B cell (primary cell): Measurements from ENCODE around the gene NR0B2.

Experiments
- CTCF ChIP-seq: fragments of 200-600 bp; IDR thresholded peaks from one replicate; pipeline ENCODE4 v1.8.0; 2022; ENCODE audit warnings: antibody characterized with exemption, mild to moderate bottlenecking
- EZH2 ChIP-seq: IDR thresholded peaks from 2 replicates; pipeline ENCODE4 v1.6.1; 2012; ENCODE audit warnings: borderline replicate concordance, low read depth, mild to moderate bottlenecking, moderate library complexity, low read length; ENCODE audit not compliant: insufficient read depth, poor library complexity, severe bottlenecking

- TF ChIP-seq CTCF (no peak), EZH2 (no peak)
Observed at GRCh38 chr1:26922431-26922729, 8.6 kb upstream of the NR0B2 start.
